Gastrocnemius medialis (tissue), 4 donors: ENCODE measurements around the gene MAN1B1.

Experiments
- POLR2A ChIP-seq, 2 donors: fragments of 450-650 bp; IDR thresholded peaks; one replicate each; pipeline ENCODE4 v1.6.1; 2017; ENCODE audit warnings: antibody characterized with exemption in 2 of 2, mild to moderate bottlenecking in 2 of 2, moderate library complexity in 2 of 2
- TF ChIP-seq, protein P1 (sequence below), 5 experiments: fragments of 450-650 bp in 3 of 5; fragments of 200-600 bp in 2 of 5; sonication (generic) in 2 of 5; IDR thresholded peaks in 4 of 5; conservative IDR thresholded peaks in 1 of 5; 1 replicate in 4 of 5; 2 replicates in 1 of 5; pipeline ENCODE4 v1.5.1; 2016 to 2019; ENCODE audit warnings: antibody characterized with exemption in 5 of 5, mild to moderate bottlenecking in 3 of 5, moderate library complexity in 3 of 5

DNA sequence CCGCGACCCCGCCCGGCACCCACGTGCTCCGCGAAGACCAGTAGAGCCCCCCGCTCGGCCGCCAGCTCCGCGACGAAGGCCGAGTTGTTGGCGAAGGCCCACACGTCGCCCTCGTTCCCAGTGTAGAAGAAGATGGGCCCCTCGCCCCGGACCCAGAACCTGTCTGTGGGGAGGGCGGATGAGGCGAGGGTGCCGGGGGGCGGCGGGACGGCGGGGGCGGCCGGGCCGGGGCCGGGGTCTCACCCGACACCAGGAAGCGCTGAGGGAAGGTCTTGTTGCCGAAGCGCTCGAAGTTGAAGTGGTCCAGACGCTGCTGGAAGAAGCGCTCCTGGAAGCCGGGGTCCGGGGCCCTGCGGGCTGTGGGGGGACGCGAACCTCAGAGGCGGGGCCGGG, 27.4 kb downstream of the MAN1B1 start:
- TF ChIP-seq, protein P1, sequence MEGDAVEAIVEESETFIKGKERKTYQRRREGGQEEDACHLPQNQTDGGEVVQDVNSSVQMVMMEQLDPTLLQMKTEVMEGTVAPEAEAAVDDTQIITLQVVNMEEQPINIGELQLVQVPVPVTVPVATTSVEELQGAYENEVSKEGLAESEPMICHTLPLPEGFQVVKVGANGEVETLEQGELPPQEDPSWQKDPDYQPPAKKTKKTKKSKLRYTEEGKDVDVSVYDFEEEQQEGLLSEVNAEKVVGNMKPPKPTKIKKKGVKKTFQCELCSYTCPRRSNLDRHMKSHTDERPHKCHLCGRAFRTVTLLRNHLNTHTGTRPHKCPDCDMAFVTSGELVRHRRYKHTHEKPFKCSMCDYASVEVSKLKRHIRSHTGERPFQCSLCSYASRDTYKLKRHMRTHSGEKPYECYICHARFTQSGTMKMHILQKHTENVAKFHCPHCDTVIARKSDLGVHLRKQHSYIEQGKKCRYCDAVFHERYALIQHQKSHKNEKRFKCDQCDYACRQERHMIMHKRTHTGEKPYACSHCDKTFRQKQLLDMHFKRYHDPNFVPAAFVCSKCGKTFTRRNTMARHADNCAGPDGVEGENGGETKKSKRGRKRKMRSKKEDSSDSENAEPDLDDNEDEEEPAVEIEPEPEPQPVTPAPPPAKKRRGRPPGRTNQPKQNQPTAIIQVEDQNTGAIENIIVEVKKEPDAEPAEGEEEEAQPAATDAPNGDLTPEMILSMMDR (IDR thresholded peaks at IDR 0.05 in 4 of 5, conservative IDR thresholded peaks at IDR 0.05 in 1 of 5), result no peak
- no peak for TF ChIP-seq POLR2A (IDR thresholded peaks at IDR 0.05)
